ENCODE data around the gene APH1A. TPM values are rescaled to one million over a fixed set of nuclear protein-coding genes. Genes with fewer than 3 reads are reported as not detected.
"Not testable (repeated sequence)": the region's sequence is repeated elsewhere in the genome, so short reads cannot be mapped to it uniquely, and the experiment has no call there.

APH1A gene
- total and polyA plus RNA-seq, 10 of the 15 experiments (the other 5 are each of a cell fraction or from before 2014, with no cell fraction given), result 6.7 to 130 (median 87.7) TPM

DNA sequence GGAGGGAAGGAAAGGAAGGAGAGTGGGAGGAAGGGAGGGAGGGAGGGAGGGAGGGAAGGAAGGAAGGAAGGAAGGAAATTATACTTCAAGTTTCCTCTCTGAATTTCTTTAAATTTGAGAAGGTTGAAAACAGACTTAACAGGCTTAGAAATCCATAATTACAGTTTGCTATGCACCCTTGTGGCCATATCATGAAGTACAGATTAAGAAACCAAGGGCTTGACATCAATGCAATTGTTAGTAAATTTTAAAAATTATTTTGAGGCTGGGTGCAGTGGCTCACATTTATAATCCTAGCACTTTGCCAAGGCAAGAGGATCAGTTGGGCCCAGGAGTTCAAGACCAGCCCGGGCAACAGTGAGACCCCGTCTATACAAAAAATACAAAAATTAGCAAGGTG, 47.3 kb downstream of the APH1A start:
- Histone ChIP-seq H3K36me3 (ENCODE audit: control insufficient read depth in 2 of 2, insufficient read depth in 2 of 2, low read length in 1 of 2) (peaks cover 4 to 23% of the 10 kb centered on the region in 2 experiments), H2AFZ (ENCODE audit: control insufficient read depth, low read depth, low read length) (no peak overlapping the region), H3K79me2 (ENCODE audit: control insufficient read depth, insufficient read depth, low read length) (no peaks in the 10 kb centered on the region), H3K9me3 (replicated peaks; ENCODE audit: control insufficient read depth, insufficient read depth, low read length) (no peaks in the 10 kb centered on the region), H3K4me2 (ENCODE audit: control insufficient read depth, insufficient read depth) (no peak overlapping the region), H4K20me1 (ENCODE audit: control insufficient read depth, insufficient read depth) (no peaks in the 10 kb centered on the region), H3K27ac (ENCODE audit: control insufficient read depth, insufficient read depth) (no peak overlapping the region), H3K4me3 (no peak overlapping the region), H3K27me3 (replicated peaks in 1 of 2; ENCODE audit: control insufficient read depth in 2 of 2, insufficient read depth in 2 of 2, low read length in 1 of 2) (no peaks in the 10 kb centered on the region), H3K9ac (ENCODE audit: control insufficient read depth, insufficient read depth, low read length) (no peak overlapping the region), H3K4me1 (ENCODE audit: control insufficient read depth, insufficient read depth, low read length) (no peaks in the 10 kb centered on the region; the same call in 1 of the 2 replicates)
- intact Hi-C loops (cut with micrococcal nuclease; ENCODE audit: unreplicated experiment) (no loop called here), in situ Hi-C loops (cut with MboI) (no loop called here)
- DNase-seq (ENCODE audit: low read depth, low spot score), result no peak
- ChIA-PET RAD21 (ENCODE audit: unreplicated experiment) (no interaction called here), POLR2A (interaction anchor here (1.1 kb wide), 1 partner anchor 13 kb away, joined by 3 read pairs; no protein-coding TSS in a partner anchor), SMC1A (ENCODE audit: uncharacterized antibody, unreplicated experiment) (interaction anchor here (1.0 kb wide), 1 partner anchor 14 kb away, joined by 4 read pairs; no protein-coding TSS in a partner anchor), CTCF (no interaction called here)
- 98% methylated on average over 2 of the region's 2 CpGs for WGBS (ENCODE audit: insufficient coverage, insufficient replicate concordance, low lambda C conversion rate, missing lambda C conversion rate)
- TF ChIP-seq SIX5 (IDR thresholded peaks at IDR 0.05; ENCODE audit: low read depth, low read length, severe bottlenecking), result no peak
- peak; percentile 29; the same call in 1 of the 2 replicates for TF ChIP-seq RAD21 (IDR thresholded peaks at IDR 0.05; ENCODE audit: insufficient read depth, low read depth, low read length)
- TF ChIP-seq, protein P1, sequence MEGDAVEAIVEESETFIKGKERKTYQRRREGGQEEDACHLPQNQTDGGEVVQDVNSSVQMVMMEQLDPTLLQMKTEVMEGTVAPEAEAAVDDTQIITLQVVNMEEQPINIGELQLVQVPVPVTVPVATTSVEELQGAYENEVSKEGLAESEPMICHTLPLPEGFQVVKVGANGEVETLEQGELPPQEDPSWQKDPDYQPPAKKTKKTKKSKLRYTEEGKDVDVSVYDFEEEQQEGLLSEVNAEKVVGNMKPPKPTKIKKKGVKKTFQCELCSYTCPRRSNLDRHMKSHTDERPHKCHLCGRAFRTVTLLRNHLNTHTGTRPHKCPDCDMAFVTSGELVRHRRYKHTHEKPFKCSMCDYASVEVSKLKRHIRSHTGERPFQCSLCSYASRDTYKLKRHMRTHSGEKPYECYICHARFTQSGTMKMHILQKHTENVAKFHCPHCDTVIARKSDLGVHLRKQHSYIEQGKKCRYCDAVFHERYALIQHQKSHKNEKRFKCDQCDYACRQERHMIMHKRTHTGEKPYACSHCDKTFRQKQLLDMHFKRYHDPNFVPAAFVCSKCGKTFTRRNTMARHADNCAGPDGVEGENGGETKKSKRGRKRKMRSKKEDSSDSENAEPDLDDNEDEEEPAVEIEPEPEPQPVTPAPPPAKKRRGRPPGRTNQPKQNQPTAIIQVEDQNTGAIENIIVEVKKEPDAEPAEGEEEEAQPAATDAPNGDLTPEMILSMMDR (IDR thresholded peaks at IDR 0.05 in 2 of 3, conservative IDR thresholded peaks at IDR 0.05 in 1 of 3; ENCODE audit: control insufficient read depth in 2 of 3, extremely low read depth in 1 of 3, insufficient read depth in 1 of 3, low read depth in 3 of 3, low read length in 3 of 3), result peak; percentile 34 to 49 (median 43); a peak in 4 of 6 replicates
- no TSS peak for BruUV-seq (replicated peaks)
- peak; percentile 72 for ATAC-seq
- FAIRE-seq, result peak; percentile 83

DNA sequence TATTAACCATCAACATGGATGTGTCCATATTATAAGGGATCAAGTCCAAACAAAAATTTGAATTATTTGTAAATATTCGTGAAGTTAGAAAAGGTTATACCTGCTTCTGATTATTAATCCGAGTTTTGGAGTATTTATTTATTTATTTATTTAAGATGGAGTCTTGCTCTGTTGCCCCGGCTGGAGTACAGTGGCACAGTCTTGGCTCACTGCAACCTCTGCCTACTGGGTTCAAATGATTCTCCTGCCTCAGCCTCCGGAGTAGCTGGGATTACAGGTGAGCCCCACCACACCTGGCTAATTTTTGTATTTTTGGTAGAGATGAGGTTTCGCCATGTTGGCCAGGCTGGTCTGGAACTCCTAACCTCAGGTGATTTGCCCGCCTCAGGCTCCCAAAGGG, 53.0 kb downstream of the APH1A start:
- FAIRE-seq; H3K36me3 ChIP-seq (ENCODE audit: control insufficient read depth in 2 of 2, insufficient read depth in 2 of 2, low read length in 1 of 2); intact Hi-C loops (cut with micrococcal nuclease; ENCODE audit: unreplicated experiment); H3K79me2 ChIP-seq (ENCODE audit: control insufficient read depth, insufficient read depth, low read length); H4K20me1 ChIP-seq (ENCODE audit: control insufficient read depth, insufficient read depth); H3K27ac ChIP-seq (ENCODE audit: control insufficient read depth, insufficient read depth); BruUV-seq (replicated peaks); ATAC-seq; H3K4me3 ChIP-seq; H3K9me3 ChIP-seq (replicated peaks; ENCODE audit: control insufficient read depth, insufficient read depth, low read length); H2AFZ ChIP-seq (ENCODE audit: control insufficient read depth, low read depth, low read length); DNase-seq (ENCODE audit: low read depth, low spot score); in situ Hi-C loops (cut with MboI); H3K27me3 ChIP-seq (replicated peaks in 1 of 2; ENCODE audit: control insufficient read depth in 2 of 2, insufficient read depth in 2 of 2, low read length in 1 of 2); H3K9ac ChIP-seq (ENCODE audit: control insufficient read depth, insufficient read depth, low read length); H3K4me2 ChIP-seq (ENCODE audit: control insufficient read depth, insufficient read depth); H3K4me1 ChIP-seq (ENCODE audit: control insufficient read depth, insufficient read depth, low read length); RAD21 ChIA-PET (ENCODE audit: unreplicated experiment): not testable (repeated sequence)
- ChIA-PET SMC1A (ENCODE audit: uncharacterized antibody, unreplicated experiment) (interaction anchor here (0.6 kb wide), 1 partner anchor 29 kb away, joined by 3 read pairs; no protein-coding TSS in a partner anchor), POLR2A (interaction anchor here (0.6 kb wide), 2 partner anchors 20 to 32 kb away, joined by 3 to 4 read pairs; no protein-coding TSS in a partner anchor), CTCF (interaction anchor here (0.6 to 1.7 kb wide), 3 partner anchors 9 to 67 kb away, joined by 3 to 5 read pairs (median 3); partner anchors contain the start of gene CIART)
- WGBS (ENCODE audit: insufficient coverage, insufficient replicate concordance, low lambda C conversion rate, missing lambda C conversion rate), result 98% methylated on average over 6 of the region's 6 CpGs

Small RNAs within 50 kb of the gene (small RNA-seq; reads per million reads assigned to genes)
- gene RNU2-17P, result 0.39 reads per million, percentile 3 among the genes with 10 or more reads in this experiment

Other genes with a start within 250 kb of the APH1A start
Only the 7 nearest of the 12 such genes appear.
- 59.2 and 73.2 TPM in 2 replicates for gene ANP32E, start 32.9 kb downstream of the APH1A start, total RNA-seq (2014; rRNA removed)
- gene ANP32E, start 32.9 kb downstream of the APH1A start, total RNA-seq (2014; rRNA removed; fragmentation: Illumina TruSeq; extraction: Trizol), result 106 and 111 TPM in 2 replicates
- gene ANP32E, start 32.9 kb downstream of the APH1A start, total RNA-seq (2021), result 92.8 and 98.6 TPM in 2 replicates
- gene ANP32E, start 32.9 kb downstream of the APH1A start, polyA plus RNA-seq (2011; rRNA removed), result 67.6 and 129 TPM in 2 replicates
- gene ANP32E, start 32.9 kb downstream of the APH1A start, polyA plus RNA-seq (2014; fragmentation: Illumina TruSeq; extraction: Trizol), result 137 and 179 TPM in 2 replicates
- gene ANP32E, start 32.9 kb downstream of the APH1A start, polyA plus RNA-seq (2014; fragmentation: Nextera tagmentation; extraction: Ambion mirVana), result 100 to 1,000 TPM; 142 to 250 TPM
- 66.3 and 73.2 TPM in 2 replicates for gene ANP32E, start 32.9 kb downstream of the APH1A start, polyA plus RNA-seq (2014; rRNA removed)
- 100 to 1,000 TPM; 240 to 243 TPM for gene ANP32E, start 32.9 kb downstream of the APH1A start, polyA plus RNA-seq (2016; fragmentation: Nextera tagmentation; extraction: Ambion mirVana)
- not detected in 2 replicates for gene CA14, start 11.2 kb downstream of the APH1A start, total RNA-seq (2014; rRNA removed)
- gene CA14, start 11.2 kb downstream of the APH1A start, total RNA-seq (2014; rRNA removed; fragmentation: Illumina TruSeq; extraction: Trizol), result not detected in 2 replicates
- not detected in 2 replicates for gene CA14, start 11.2 kb downstream of the APH1A start, total RNA-seq (2021)
- gene CA14, start 11.2 kb downstream of the APH1A start, polyA plus RNA-seq (2011; rRNA removed), result not detected in 2 replicates
- not detected in 2 replicates for gene CA14, start 11.2 kb downstream of the APH1A start, polyA plus RNA-seq (2014; fragmentation: Illumina TruSeq; extraction: Trizol)
- under 1 TPM; 0.11 to 0.26 TPM for gene CA14, start 11.2 kb downstream of the APH1A start, polyA plus RNA-seq (2014; fragmentation: Nextera tagmentation; extraction: Ambion mirVana)
- not detected in 2 replicates for gene CA14, start 11.2 kb downstream of the APH1A start, polyA plus RNA-seq (2014; rRNA removed)
- gene CA14, start 11.2 kb downstream of the APH1A start, polyA plus RNA-seq (2016; fragmentation: Nextera tagmentation; extraction: Ambion mirVana), result under 1 TPM; 0.32 to 0.35 TPM
- gene C1orf54, start 3.8 kb upstream of the APH1A start, total RNA-seq (2014; rRNA removed), result 19.8 and 24.6 TPM in 2 replicates
- 24.0 and 24.6 TPM in 2 replicates for gene C1orf54, start 3.8 kb upstream of the APH1A start, total RNA-seq (2014; rRNA removed; fragmentation: Illumina TruSeq; extraction: Trizol)
- 13.5 and 16.7 TPM in 2 replicates for gene C1orf54, start 3.8 kb upstream of the APH1A start, total RNA-seq (2021)
- 3.0 and 3.1 TPM in 2 replicates for gene C1orf54, start 3.8 kb upstream of the APH1A start, polyA plus RNA-seq (2011; rRNA removed)
- 22.8 and 31.8 TPM in 2 replicates for gene C1orf54, start 3.8 kb upstream of the APH1A start, polyA plus RNA-seq (2014; fragmentation: Illumina TruSeq; extraction: Trizol)
- 10 to 100 TPM; 80.3 to 87.7 TPM for gene C1orf54, start 3.8 kb upstream of the APH1A start, polyA plus RNA-seq (2014; fragmentation: Nextera tagmentation; extraction: Ambion mirVana)
- 21.4 and 28.4 TPM in 2 replicates for gene C1orf54, start 3.8 kb upstream of the APH1A start, polyA plus RNA-seq (2014; rRNA removed)
- 10 to 100 TPM; 32.7 to 33.0 TPM for gene C1orf54, start 3.8 kb upstream of the APH1A start, polyA plus RNA-seq (2016; fragmentation: Nextera tagmentation; extraction: Ambion mirVana)
- gene CIART, start 13.5 kb upstream of the APH1A start, total RNA-seq (2014; rRNA removed), result 0.68 and 0.76 TPM in 2 replicates
- gene CIART, start 13.5 kb upstream of the APH1A start, total RNA-seq (2014; rRNA removed; fragmentation: Illumina TruSeq; extraction: Trizol), result 0.60 and 0.76 TPM in 2 replicates
- 0.54 and 1.4 TPM in 2 replicates for gene CIART, start 13.5 kb upstream of the APH1A start, total RNA-seq (2021)
- 0.61 and 1.4 TPM in 2 replicates for gene CIART, start 13.5 kb upstream of the APH1A start, polyA plus RNA-seq (2011; rRNA removed)
- gene CIART, start 13.5 kb upstream of the APH1A start, polyA plus RNA-seq (2014; fragmentation: Illumina TruSeq; extraction: Trizol), result 1.0 and 2.0 TPM in 2 replicates
- under 1 TPM; 0.61 to 0.62 TPM for gene CIART, start 13.5 kb upstream of the APH1A start, polyA plus RNA-seq (2014; fragmentation: Nextera tagmentation; extraction: Ambion mirVana)
- 1.2 and 1.3 TPM in 2 replicates for gene CIART, start 13.5 kb upstream of the APH1A start, polyA plus RNA-seq (2014; rRNA removed)
- under 1 TPM; 0.44 to 0.66 TPM for gene CIART, start 13.5 kb upstream of the APH1A start, polyA plus RNA-seq (2016; fragmentation: Nextera tagmentation; extraction: Ambion mirVana)
- gene MRPS21, start 24.8 kb upstream of the APH1A start, total RNA-seq (2014; rRNA removed), result 65.0 and 69.4 TPM in 2 replicates
- 90.6 and 92.1 TPM in 2 replicates for gene MRPS21, start 24.8 kb upstream of the APH1A start, total RNA-seq (2014; rRNA removed; fragmentation: Illumina TruSeq; extraction: Trizol)
- 76.6 and 80.0 TPM in 2 replicates for gene MRPS21, start 24.8 kb upstream of the APH1A start, total RNA-seq (2021)
- 115 and 132 TPM in 2 replicates for gene MRPS21, start 24.8 kb upstream of the APH1A start, polyA plus RNA-seq (2011; rRNA removed)
- gene MRPS21, start 24.8 kb upstream of the APH1A start, polyA plus RNA-seq (2014; fragmentation: Illumina TruSeq; extraction: Trizol), result 71.5 and 73.3 TPM in 2 replicates
- 100 to 1,000 TPM; 255 to 275 TPM for gene MRPS21, start 24.8 kb upstream of the APH1A start, polyA plus RNA-seq (2014; fragmentation: Nextera tagmentation; extraction: Ambion mirVana)
- 77.8 and 80.0 TPM in 2 replicates for gene MRPS21, start 24.8 kb upstream of the APH1A start, polyA plus RNA-seq (2014; rRNA removed)
- 100 to 1,000 TPM; 139 to 152 TPM for gene MRPS21, start 24.8 kb upstream of the APH1A start, polyA plus RNA-seq (2016; fragmentation: Nextera tagmentation; extraction: Ambion mirVana)
- 48.7 and 52.8 TPM in 2 replicates for gene PRPF3, start 52.5 kb upstream of the APH1A start, total RNA-seq (2014; rRNA removed)
- 62.7 and 64.4 TPM in 2 replicates for gene PRPF3, start 52.5 kb upstream of the APH1A start, total RNA-seq (2014; rRNA removed; fragmentation: Illumina TruSeq; extraction: Trizol)
- 43.2 and 46.2 TPM in 2 replicates for gene PRPF3, start 52.5 kb upstream of the APH1A start, total RNA-seq (2021)
- 45.2 and 49.6 TPM in 2 replicates for gene PRPF3, start 52.5 kb upstream of the APH1A start, polyA plus RNA-seq (2011; rRNA removed)
- 67.5 and 78.4 TPM in 2 replicates for gene PRPF3, start 52.5 kb upstream of the APH1A start, polyA plus RNA-seq (2014; fragmentation: Illumina TruSeq; extraction: Trizol)
- 10 to 100 TPM; 18.3 to 48.7 TPM for gene PRPF3, start 52.5 kb upstream of the APH1A start, polyA plus RNA-seq (2014; fragmentation: Nextera tagmentation; extraction: Ambion mirVana)
- gene PRPF3, start 52.5 kb upstream of the APH1A start, polyA plus RNA-seq (2014; rRNA removed), result 46.8 and 54.5 TPM in 2 replicates
- 10 to 100 TPM; 46.0 to 46.9 TPM for gene PRPF3, start 52.5 kb upstream of the APH1A start, polyA plus RNA-seq (2016; fragmentation: Nextera tagmentation; extraction: Ambion mirVana)
- gene RPRD2, start 95.1 kb upstream of the APH1A start, total RNA-seq (2014; rRNA removed), result 7.9 and 8.7 TPM in 2 replicates
- 9.2 and 9.4 TPM in 2 replicates for gene RPRD2, start 95.1 kb upstream of the APH1A start, total RNA-seq (2014; rRNA removed; fragmentation: Illumina TruSeq; extraction: Trizol)
- 24.5 and 24.8 TPM in 2 replicates for gene RPRD2, start 95.1 kb upstream of the APH1A start, total RNA-seq (2021)
- gene RPRD2, start 95.1 kb upstream of the APH1A start, polyA plus RNA-seq (2011; rRNA removed), result 6.5 and 16.1 TPM in 2 replicates
- 22.7 and 23.0 TPM in 2 replicates for gene RPRD2, start 95.1 kb upstream of the APH1A start, polyA plus RNA-seq (2014; fragmentation: Illumina TruSeq; extraction: Trizol)
- 1 to 10 TPM; 1.9 to 4.0 TPM for gene RPRD2, start 95.1 kb upstream of the APH1A start, polyA plus RNA-seq (2014; fragmentation: Nextera tagmentation; extraction: Ambion mirVana)
- 10.4 and 12.6 TPM in 2 replicates for gene RPRD2, start 95.1 kb upstream of the APH1A start, polyA plus RNA-seq (2014; rRNA removed)
- 10 to 100 TPM; 21.6 to 24.2 TPM for gene RPRD2, start 95.1 kb upstream of the APH1A start, polyA plus RNA-seq (2016; fragmentation: Nextera tagmentation; extraction: Ambion mirVana)